PC-9 (cell line): ENCODE measurements around the gene EXOC3L2. TPM values are rescaled to one million over a fixed set of nuclear protein-coding genes. Genes with fewer than 3 reads are reported as not detected.

Experiments
- BruUV-seq: library from RNA; stranded (reverse); fragments of 400-500 nt; replicated peaks from 2 replicates; lab custom pipeline; 2021; lab: Mats Ljungman, UMichigan
- CTCF ChIA-PET: fragments of 300-600 bp; sonication (Branson Sonifier 250); formaldehyde crosslinking; loops from one replicate; lab custom pipeline; 2022; ENCODE audit warnings: antibody characterized with exemption; lab: Charles Lee
- POLR2A ChIA-PET: fragments of 300-600 bp; sonication (Branson Sonifier 250); formaldehyde crosslinking; loops from one replicate; lab custom pipeline; 2022; ENCODE audit warnings: antibody characterized with exemption; ENCODE audit not compliant: unreplicated experiment; lab: Charles Lee
- DNase-seq, 2 experiments: peaks; one replicate each; pipeline versions ENCODE4 v3.0.0 to v3.0.0-alpha.2; 2015 to 2022; ENCODE audit warnings: mixed read lengths in 1 of 2
- H2AFZ ChIP-seq: fragments of 200-600 bp; sonication (generic); 2 replicates; pipeline ENCODE4 v1.8.1; 2017; ENCODE audit warnings: antibody characterized with exemption
- H3F3A ChIP-seq: fragments of 200-600 bp; sonication (generic); 2 replicates; pipeline ENCODE4 v1.8.1; 2017; ENCODE audit warnings: antibody characterized with exemption, mild to moderate bottlenecking, low read depth; ENCODE audit not compliant: insufficient read depth
- H3K27ac ChIP-seq: fragments of 200-600 bp; sonication (generic); 2 replicates; pipeline ENCODE4 v1.6.1; 2016; ENCODE audit warnings: mixed run types
- H3K27me3 ChIP-seq: fragments of 200-600 bp; sonication (generic); 2 replicates; pipeline ENCODE4 v1.6.1; 2016; ENCODE audit warnings: low read depth, mixed run types; ENCODE audit not compliant: insufficient read depth
- H3K36me3 ChIP-seq: fragments of 200-600 bp; sonication (generic); 2 replicates; pipeline ENCODE4 v1.6.1; 2016; ENCODE audit warnings: low read depth, mixed run types
- H3K4me1 ChIP-seq: fragments of 200-600 bp; sonication (generic); replicated peaks from 2 replicates; pipeline ENCODE4 v1.6.1; 2016; ENCODE audit warnings: mixed run types; ENCODE audit not compliant: insufficient read depth
- H3K4me2 ChIP-seq: fragments of 200-600 bp; sonication (generic); 2 replicates; pipeline ENCODE4 v1.6.1; 2017; ENCODE audit warnings: mixed run types
- H3K4me3 ChIP-seq: fragments of 200-600 bp; sonication (generic); 2 replicates; pipeline ENCODE4 v1.6.1; 2016; ENCODE audit warnings: mixed run types
- H3K79me2 ChIP-seq: fragments of 200-600 bp; sonication (generic); 2 replicates; pipeline ENCODE4 v1.6.1; 2017; ENCODE audit warnings: low read depth, mixed run types
- H3K9me2 ChIP-seq: fragments of 200-600 bp; sonication (generic); 2 replicates; pipeline ENCODE4 v1.8.1; 2017; ENCODE audit warnings: mild to moderate bottlenecking; ENCODE audit not compliant: insufficient read depth
- H3K9me3 ChIP-seq: fragments of 200-600 bp; sonication (generic); 2 replicates; pipeline ENCODE4 v1.8.1; 2016; ENCODE audit warnings: low read depth; ENCODE audit not compliant: insufficient read depth
- H4K20me1 ChIP-seq: fragments of 200-600 bp; sonication (generic); 2 replicates; pipeline ENCODE4 v1.8.1; 2017; ENCODE audit not compliant: insufficient read depth
- EZH2 ChIP-seq: fragments of 200-600 bp; sonication (generic); IDR thresholded peaks from 2 replicates; pipeline ENCODE4 v1.8.0; 2017; ENCODE audit warnings: antibody characterized with exemption, low read depth
- intact Hi-C: fragments of 100-400 bp; cut with micrococcal nuclease; formaldehyde crosslinking; loops from one replicate; pipeline ENCODE4 v1.10.0; 2022; ENCODE audit not compliant: unreplicated experiment
- total RNA-seq: library from RNA; stranded (reverse); gene quantifications from 2 replicates; pipeline ENCODE4 v1.2.3, GENCODE V29; 2021
- TF ChIP-seq, protein P1 (sequence below): fragments of 200-600 bp; sonication (generic); conservative IDR thresholded peaks from 2 replicates; pipeline ENCODE4 v1.6.1; 2017; ENCODE audit warnings: mixed run types, antibody characterized with exemption, mild to moderate bottlenecking, moderate library complexity

Gene EXOC3L2
- total RNA-seq, 1 experiment from 2014 or later: not detected

DNA sequence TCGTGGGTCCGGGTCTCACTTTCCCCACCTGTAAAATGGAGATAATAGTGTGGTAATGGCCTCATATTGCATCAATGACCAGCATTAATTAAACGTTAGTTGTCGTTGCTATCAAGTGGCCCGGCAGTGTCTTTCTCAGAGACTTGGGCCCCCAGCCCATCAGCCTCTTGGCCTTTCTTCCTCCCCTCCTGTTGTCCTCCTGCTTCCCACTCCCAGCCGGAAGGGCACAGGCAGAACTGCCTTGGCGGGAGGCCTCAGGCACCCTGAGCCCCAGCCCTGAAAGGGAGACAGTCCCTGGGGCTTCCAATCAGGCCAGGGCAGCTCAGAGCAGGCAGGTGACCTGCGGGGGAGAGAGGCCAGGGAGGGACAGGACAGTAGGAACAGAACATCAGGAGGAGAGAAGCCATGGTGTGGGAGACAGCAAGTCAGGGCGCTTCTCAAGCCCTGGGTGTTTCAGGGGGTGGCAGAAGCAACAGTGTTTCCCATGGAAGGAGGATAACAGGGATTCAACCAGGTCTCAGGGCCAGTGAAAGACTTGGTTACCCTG, 10.5 kb upstream of the EXOC3L2 start:
- CTCF ChIA-PET: interaction anchor here (0.7 kb wide), 1 partner anchor 292 kb away, joined by 3 read pairs; no protein-coding TSS in a partner anchor
- POLR2A ChIA-PET: no interaction called here
- DNase-seq: no peak
- peaks cover 24% of the 10 kb centered on the region; the same call in 1 of the 2 replicates for H4K20me1 ChIP-seq
- H3F3A ChIP-seq: no peaks in the 10 kb centered on the region; the same call in 1 of the 2 replicates
- no peaks in the 10 kb centered on the region for H3K36me3 ChIP-seq
- BruUV-seq: no TSS peak
- no peak overlapping the region for H3K27ac ChIP-seq
- H3K9me3 ChIP-seq: no peaks in the 10 kb centered on the region
- intact Hi-C loops: no loop called here
- no peaks in the 10 kb centered on the region for H3K9me2 ChIP-seq
- H3K27me3 ChIP-seq: no peaks in the 10 kb centered on the region
- H2AFZ ChIP-seq: no peak overlapping the region
- no peak overlapping the region for H3K4me2 ChIP-seq
- H3K4me3 ChIP-seq: no peak overlapping the region
- H3K4me1 ChIP-seq: peaks cover 9% of the 10 kb centered on the region
- TF ChIP-seq, protein P1, sequence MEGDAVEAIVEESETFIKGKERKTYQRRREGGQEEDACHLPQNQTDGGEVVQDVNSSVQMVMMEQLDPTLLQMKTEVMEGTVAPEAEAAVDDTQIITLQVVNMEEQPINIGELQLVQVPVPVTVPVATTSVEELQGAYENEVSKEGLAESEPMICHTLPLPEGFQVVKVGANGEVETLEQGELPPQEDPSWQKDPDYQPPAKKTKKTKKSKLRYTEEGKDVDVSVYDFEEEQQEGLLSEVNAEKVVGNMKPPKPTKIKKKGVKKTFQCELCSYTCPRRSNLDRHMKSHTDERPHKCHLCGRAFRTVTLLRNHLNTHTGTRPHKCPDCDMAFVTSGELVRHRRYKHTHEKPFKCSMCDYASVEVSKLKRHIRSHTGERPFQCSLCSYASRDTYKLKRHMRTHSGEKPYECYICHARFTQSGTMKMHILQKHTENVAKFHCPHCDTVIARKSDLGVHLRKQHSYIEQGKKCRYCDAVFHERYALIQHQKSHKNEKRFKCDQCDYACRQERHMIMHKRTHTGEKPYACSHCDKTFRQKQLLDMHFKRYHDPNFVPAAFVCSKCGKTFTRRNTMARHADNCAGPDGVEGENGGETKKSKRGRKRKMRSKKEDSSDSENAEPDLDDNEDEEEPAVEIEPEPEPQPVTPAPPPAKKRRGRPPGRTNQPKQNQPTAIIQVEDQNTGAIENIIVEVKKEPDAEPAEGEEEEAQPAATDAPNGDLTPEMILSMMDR: no peak
- no peak for TF ChIP-seq EZH2
- H3K79me2 ChIP-seq: peaks cover 17% of the 10 kb centered on the region

DNA sequence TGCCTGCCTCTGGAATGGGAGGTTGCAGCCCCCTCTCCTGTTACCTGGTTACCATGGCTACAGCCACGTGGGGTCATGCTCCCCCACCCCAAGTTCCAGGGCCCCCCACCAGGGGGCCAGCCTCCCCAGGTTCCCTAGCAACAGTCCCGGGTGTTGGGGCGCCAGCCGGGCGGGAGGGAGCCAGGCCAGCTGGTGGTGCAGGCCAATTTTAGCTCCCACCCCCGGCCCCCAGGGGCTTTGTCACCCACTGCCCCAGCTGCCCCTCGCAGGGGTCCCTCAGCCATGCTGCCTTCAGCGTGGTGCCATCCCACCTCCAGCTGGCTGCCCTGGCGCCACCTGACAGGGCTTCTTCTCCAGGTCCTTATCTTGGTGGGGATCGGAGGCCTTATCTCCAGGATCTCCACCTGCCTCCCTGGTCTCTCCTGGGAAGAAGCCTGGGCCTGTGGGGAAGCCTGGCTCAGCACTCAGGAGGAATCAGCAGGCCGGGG, 8.9 kb upstream of the EXOC3L2 start:
- Histone ChIP-seq H3F3A (peaks cover 6% of the 10 kb centered on the region; the same call in 1 of the 2 replicates), H3K27me3 (no peaks in the 10 kb centered on the region), H3K27ac (no peak overlapping the region), H3K9me3 (no peaks in the 10 kb centered on the region), H4K20me1 (peaks cover 24% of the 10 kb centered on the region; the same call in 1 of the 2 replicates), H3K9me2 (no peaks in the 10 kb centered on the region), H3K4me3 (no peak overlapping the region), H2AFZ (no peak overlapping the region), H3K4me1 (peaks cover 16% of the 10 kb centered on the region), H3K36me3 (no peaks in the 10 kb centered on the region), H3K79me2 (peaks cover 17% of the 10 kb centered on the region), H3K4me2 (no peak overlapping the region)
- TF ChIP-seq EZH2: no peak
- TF ChIP-seq, protein P1: peak; percentile 42; the same call in 1 of the 2 replicates
- POLR2A ChIA-PET: interaction anchor here (0.6 kb wide), 2 partner anchors 176 to 814 kb away, joined by 3 to 7 read pairs; no protein-coding TSS in a partner anchor
- no TSS peak for BruUV-seq
- intact Hi-C loops: no loop called here
- DNase-seq: no peak
- CTCF ChIA-PET: no interaction called here

DNA sequence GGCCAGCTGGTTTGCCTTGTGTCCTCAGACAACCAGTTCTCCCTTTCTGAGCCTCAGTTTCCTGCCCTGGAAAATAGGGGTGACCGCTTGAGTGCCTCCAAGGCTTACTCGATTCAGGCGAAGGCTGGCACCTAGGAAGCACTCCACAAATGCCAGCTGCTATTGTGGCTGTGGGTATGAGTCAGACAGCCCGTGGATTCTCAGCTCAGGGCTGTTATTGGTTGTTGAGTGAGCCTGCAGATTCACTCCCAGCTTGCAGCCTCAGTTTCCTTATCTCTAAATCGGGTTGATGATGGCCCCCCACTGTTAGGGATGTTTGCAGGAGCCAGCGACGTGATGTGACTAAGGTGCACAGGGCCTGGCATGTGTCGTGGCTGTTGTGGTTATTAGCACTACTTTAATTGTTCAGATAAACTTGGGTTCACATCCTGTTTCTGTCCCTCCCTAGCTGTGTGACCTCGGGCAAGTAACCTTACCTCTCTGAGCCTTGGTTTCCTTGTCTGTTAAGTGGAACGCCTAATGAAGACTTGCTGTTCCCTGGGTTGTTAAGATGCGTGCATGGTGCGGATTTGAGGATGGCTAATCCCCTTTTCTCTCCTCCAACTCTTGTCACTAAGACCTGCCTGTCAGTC, 8.3 kb upstream of the EXOC3L2 start:
- H3K9me3 ChIP-seq: no peaks in the 10 kb centered on the region
- no TSS peak for BruUV-seq
- POLR2A ChIA-PET: interaction anchor here (0.6 kb wide), 1 partner anchor 815 kb away, joined by 7 read pairs; no protein-coding TSS in a partner anchor
- H3K4me3 ChIP-seq: no peak overlapping the region
- no peaks in the 10 kb centered on the region for H3K9me2 ChIP-seq
- no peak overlapping the region for H3K27ac ChIP-seq
- no peak overlapping the region for H2AFZ ChIP-seq
- peaks cover 17% of the 10 kb centered on the region for H3K79me2 ChIP-seq
- peaks cover 24% of the 10 kb centered on the region; the same call in 1 of the 2 replicates for H4K20me1 ChIP-seq
- CTCF ChIA-PET: no interaction called here
- H3K27me3 ChIP-seq: no peaks in the 10 kb centered on the region
- peaks cover 16% of the 10 kb centered on the region for H3K4me1 ChIP-seq
- no peaks in the 10 kb centered on the region for H3K36me3 ChIP-seq
- intact Hi-C loops: no loop called here
- peaks cover 9% of the 10 kb centered on the region; the same call in 1 of the 2 replicates for H3F3A ChIP-seq
- TF ChIP-seq, protein P1: no peak
- TF ChIP-seq EZH2: no peak
- H3K4me2 ChIP-seq: 0 out of 2 replicates have a peak overlapping the region, but pooled peaks have one; percentile 99
- DNase-seq: no peak
